HG03175 (cell line): ENCODE results near the gene BCL10.
A peak's percentile ranks its signal among the peaks of the same experiment; 100 is the strongest.

Experiments used
- ATAC-seq: cut with Tn5 transposase; IDR thresholded peaks from one replicate; pipeline ENCODE4 v1.9.1; 2021; ENCODE audit warnings: mild to moderate bottlenecking, moderate library complexity; ENCODE audit not compliant: unreplicated experiment

The BCL10 gene

GRCh38 chr1:85300140-85300539, 23.7 kb upstream of the BCL10 start:
- ATAC-seq = no peak

GRCh38 chr1:85297855-85298629, 21.6 kb upstream of the BCL10 start:
- peak; percentile 98 for ATAC-seq

GRCh38 chr1:85297538-85297854, 21.1 kb upstream of the BCL10 start:
- ATAC-seq = no peak

- no peak for ATAC-seq
Observed at GRCh38 chr1:85296980-85297379, 20.5 kb upstream of the BCL10 start.

GRCh38 chr1:85295654-85296053, 19.2 kb upstream of the BCL10 start:
- no peak for ATAC-seq

GRCh38 chr1:85295006-85295431, 18.6 kb upstream of the BCL10 start:
- no peak for ATAC-seq

- ATAC-seq = no peak
Observed at GRCh38 chr1:85290826-85291225, 14.4 kb upstream of the BCL10 start.

- ATAC-seq = no peak
Observed at GRCh38 chr1:85289848-85290335, 13.5 kb upstream of the BCL10 start.

GRCh38 chr1:85289207-85289847, 12.9 kb upstream of the BCL10 start:
- no peak for ATAC-seq

GRCh38 chr1:85284202-85284601, 7.8 kb upstream of the BCL10 start:
- no peak for ATAC-seq

- no peak for ATAC-seq
Observed at GRCh38 chr1:85283475-85284199, 7.2 kb upstream of the BCL10 start.

- peak; percentile 44 for ATAC-seq
Observed at GRCh38 chr1:85282424-85282823, 6.0 kb upstream of the BCL10 start.

- ATAC-seq = no peak
Observed at GRCh38 chr1:85280636-85281035, 4.2 kb upstream of the BCL10 start.

GRCh38 chr1:85279458-85280080, 3.1 kb upstream of the BCL10 start:
- ATAC-seq = no peak

GRCh38 chr1:85278853-85279314, 2.5 kb upstream of the BCL10 start:
- ATAC-seq = no peak

- no peak for ATAC-seq
Observed at GRCh38 chr1:85277802-85278201, 1.4 kb upstream of the BCL10 start.

GRCh38 chr1:85276978-85277639, 677 bp upstream of the BCL10 start:
- ATAC-seq = no peak

GRCh38 chr1:85275701-85276214, 674 bp downstream of the BCL10 start:
- ATAC-seq = no peak

GRCh38 chr1:85274969-85275453, 1.4 kb downstream of the BCL10 start:
- ATAC-seq = no peak

GRCh38 chr1:85273397-85273796, 3.0 kb downstream of the BCL10 start:
- ATAC-seq = no peak
